ENCODE results near the gene CCDC73.
"Not testable (repeated sequence)": the region's sequence is repeated elsewhere in the genome, so short reads cannot be mapped to it uniquely, and the experiment has no call there.

DNA sequence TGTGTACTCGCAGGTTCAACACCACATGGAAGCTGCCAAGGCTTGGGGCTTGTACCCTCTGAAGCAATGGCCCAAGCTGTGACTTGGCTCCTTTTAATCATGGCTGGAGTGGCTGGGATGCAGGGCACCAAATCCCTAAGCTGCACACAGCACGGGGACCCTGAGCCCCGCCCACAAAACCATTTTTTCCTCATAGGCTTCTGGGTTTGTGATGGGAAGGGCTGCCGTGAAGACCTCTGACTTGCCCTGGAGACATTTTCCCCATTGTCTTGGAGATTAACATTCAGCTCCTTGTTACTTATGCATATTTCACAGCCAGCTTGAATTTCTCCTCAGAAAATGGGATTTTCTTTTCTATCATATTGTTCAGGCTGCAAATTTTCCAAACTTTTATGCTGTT lies 185.6 kb downstream of the CCDC73 start:
- not testable (repeated sequence) for TF ChIP-seq POLR2A (IDR thresholded peaks at IDR 0.05)
- TF ChIP-seq, protein P1, sequence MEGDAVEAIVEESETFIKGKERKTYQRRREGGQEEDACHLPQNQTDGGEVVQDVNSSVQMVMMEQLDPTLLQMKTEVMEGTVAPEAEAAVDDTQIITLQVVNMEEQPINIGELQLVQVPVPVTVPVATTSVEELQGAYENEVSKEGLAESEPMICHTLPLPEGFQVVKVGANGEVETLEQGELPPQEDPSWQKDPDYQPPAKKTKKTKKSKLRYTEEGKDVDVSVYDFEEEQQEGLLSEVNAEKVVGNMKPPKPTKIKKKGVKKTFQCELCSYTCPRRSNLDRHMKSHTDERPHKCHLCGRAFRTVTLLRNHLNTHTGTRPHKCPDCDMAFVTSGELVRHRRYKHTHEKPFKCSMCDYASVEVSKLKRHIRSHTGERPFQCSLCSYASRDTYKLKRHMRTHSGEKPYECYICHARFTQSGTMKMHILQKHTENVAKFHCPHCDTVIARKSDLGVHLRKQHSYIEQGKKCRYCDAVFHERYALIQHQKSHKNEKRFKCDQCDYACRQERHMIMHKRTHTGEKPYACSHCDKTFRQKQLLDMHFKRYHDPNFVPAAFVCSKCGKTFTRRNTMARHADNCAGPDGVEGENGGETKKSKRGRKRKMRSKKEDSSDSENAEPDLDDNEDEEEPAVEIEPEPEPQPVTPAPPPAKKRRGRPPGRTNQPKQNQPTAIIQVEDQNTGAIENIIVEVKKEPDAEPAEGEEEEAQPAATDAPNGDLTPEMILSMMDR (IDR thresholded peaks at IDR 0.05) = not testable (repeated sequence)
